Measurements from ENCODE around the gene ZNF775.

ZNF775 gene

GRCh38 chr7:150378853-150379440 is at the start of gene ZNF775:
Gene ZNF775 (plus strand): TSS chr7:150379330. CDS start chr7:150388471, 9,141 bp downstream.
- DNase-seq (ENCODE audit: low read depth) = peak; percentile 91
- peak within 1 kb of the TSS; percentile 71 for H3K4me3 ChIP-seq (replicated peaks; ENCODE audit: low read depth, low read length)
- no peak for TF ChIP-seq CTCF (IDR thresholded peaks at IDR 0.05; ENCODE audit: low read length, missing control alignments)

GRCh38 chr7:150329331-150330120 is 49.6 kb upstream of the ZNF775 start:
- no peak for DNase-seq (ENCODE audit: low read depth)
- TF ChIP-seq CTCF (IDR thresholded peaks at IDR 0.05; ENCODE audit: low read length, missing control alignments) = no peak
- H3K4me3 ChIP-seq (replicated peaks; ENCODE audit: low read depth, low read length) = no peak overlapping the region

DNA sequence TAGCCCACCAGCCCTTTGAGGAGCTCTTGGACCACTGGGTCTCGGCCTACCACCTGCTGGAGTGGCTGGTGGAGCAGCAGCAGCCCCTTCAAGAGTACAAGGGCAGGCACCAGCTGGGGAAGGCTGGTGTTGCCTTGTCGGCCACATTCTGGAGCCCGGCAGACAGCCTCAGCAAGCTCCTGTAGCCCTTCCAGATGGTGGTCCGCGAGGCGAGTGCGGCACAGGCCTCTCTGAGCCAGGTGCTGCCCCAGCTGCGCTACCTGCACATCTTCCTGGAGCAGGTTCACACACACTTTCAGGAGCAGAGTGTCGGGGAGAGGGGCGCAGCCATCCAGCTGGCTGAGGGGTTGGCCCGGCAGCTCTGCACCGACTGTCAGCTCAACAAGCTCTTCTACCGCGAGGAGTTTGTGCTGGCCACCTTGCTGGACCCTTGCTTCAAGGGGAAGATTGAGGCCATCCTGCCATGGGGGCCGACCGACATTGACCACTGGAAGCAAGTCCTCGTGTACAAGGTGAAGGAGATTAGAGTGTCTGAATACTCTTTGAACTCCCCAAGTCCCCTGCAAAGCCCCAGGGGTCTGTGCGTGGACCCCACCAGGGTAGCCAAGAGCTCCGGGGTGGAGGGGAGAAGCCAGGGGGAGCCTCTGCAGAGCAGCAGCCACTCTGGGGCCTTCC is 48.8 kb upstream of the ZNF775 start:
- H3K4me3 ChIP-seq (replicated peaks; ENCODE audit: low read depth, low read length) = no peak overlapping the region
- DNase-seq (ENCODE audit: low read depth) = no peak
- TF ChIP-seq CTCF (IDR thresholded peaks at IDR 0.05; ENCODE audit: low read length, missing control alignments) = no peak

GRCh38 chr7:150332852-150333635 is 46.1 kb upstream of the ZNF775 start:
- H3K4me3 ChIP-seq (replicated peaks; ENCODE audit: low read depth, low read length) = no peak overlapping the region
- DNase-seq (ENCODE audit: low read depth) = no peak

DNA sequence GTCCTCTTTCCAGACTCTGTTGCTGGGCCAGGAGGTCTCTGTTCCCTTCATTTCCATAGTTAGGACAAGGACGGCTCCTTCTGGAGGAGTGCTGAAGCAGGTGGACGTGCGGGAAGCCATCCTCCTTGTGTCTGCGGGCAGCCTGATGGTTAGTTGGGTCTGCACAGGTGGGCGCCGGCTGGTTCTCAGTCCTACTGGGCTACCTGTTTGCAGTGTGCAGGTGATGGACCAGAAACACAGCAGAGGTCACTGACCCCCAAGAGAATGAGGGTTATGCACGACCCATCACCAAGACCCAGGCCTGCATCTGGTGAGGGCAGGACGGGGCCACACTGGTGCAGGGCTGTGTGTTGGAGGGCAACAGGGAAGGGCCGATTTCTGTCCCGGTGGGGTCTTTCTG is 45.5 kb upstream of the ZNF775 start:
- TF ChIP-seq CTCF (IDR thresholded peaks at IDR 0.05; ENCODE audit: low read length, missing control alignments) = no peak
- H3K4me3 ChIP-seq (replicated peaks; ENCODE audit: low read depth, low read length) = no peak overlapping the region
- no peak for DNase-seq (ENCODE audit: low read depth)

More at GRCh38 chr7:150332852-150333635, 46.1 kb upstream of the ZNF775 start:
- no peak for TF ChIP-seq CTCF (IDR thresholded peaks at IDR 0.05; ENCODE audit: low read length, missing control alignments)

DNA sequence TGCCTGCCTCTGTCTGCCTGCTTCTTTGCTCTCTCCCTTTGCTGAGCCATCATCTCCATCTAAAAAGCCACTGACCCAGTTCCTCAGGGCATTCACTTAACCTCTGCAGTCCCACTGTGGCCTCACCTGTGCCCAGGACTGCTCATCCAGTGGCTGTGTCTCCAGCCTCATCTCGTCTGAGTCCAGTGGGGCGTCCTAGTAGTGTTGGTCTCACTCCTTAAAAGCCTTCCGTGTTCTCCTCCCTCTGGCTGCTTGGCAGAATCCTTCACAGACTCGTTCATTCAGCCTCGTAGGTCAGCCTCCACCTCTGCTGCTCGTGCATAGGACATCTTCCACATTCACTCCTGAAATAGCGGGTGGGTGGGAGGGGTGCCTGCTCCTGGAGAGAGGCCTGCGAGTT is 45.0 kb upstream of the ZNF775 start:
- no peak overlapping the region for H3K4me3 ChIP-seq (replicated peaks; ENCODE audit: low read depth, low read length)
- no peak for TF ChIP-seq CTCF (IDR thresholded peaks at IDR 0.05; ENCODE audit: low read length, missing control alignments)
- DNase-seq (ENCODE audit: low read depth) = no peak
